Skeletal muscle tissue (tissue), 4 donors: Measurements from ENCODE around the gene CTRB1. TPM values are rescaled to one million over a fixed set of nuclear protein-coding genes. Genes with fewer than 3 reads are reported as not detected.
"Not testable (repeated sequence)": the region's sequence is repeated elsewhere in the genome, so short reads cannot be mapped to it uniquely, and the experiment has no call there.

Source experiments
- H3K27ac ChIP-seq: one replicate; pipeline ENCODE4 v1.7.0; 2013; ENCODE audit warnings: mild to moderate bottlenecking, low read depth, low read length, inconsistent platforms
- H3K27me3 ChIP-seq, 3 donors: one replicate each; pipeline ENCODE4 v1.7.0; 2013; ENCODE audit warnings: low read length in 3 of 3; ENCODE audit not compliant: control insufficient read depth in 3 of 3, insufficient read depth in 3 of 3
- H3K36me3 ChIP-seq, 3 donors: one replicate each; pipeline ENCODE4 v1.7.0; 2013; ENCODE audit warnings: low read length in 3 of 3; ENCODE audit not compliant: control insufficient read depth in 3 of 3, insufficient read depth in 3 of 3
- H3K4me1 ChIP-seq, 3 donors: one replicate each; pipeline ENCODE4 v1.7.0; 2013; ENCODE audit warnings: low read length in 3 of 3, mild to moderate bottlenecking in 3 of 3; ENCODE audit not compliant: control insufficient read depth in 3 of 3, insufficient read depth in 3 of 3
- H3K4me3 ChIP-seq, 3 donors: one replicate each; pipeline ENCODE4 v1.7.0; 2013; ENCODE audit warnings: low read length in 3 of 3
- H3K9ac ChIP-seq, 3 donors: one replicate each; pipeline ENCODE4 v1.7.0; 2013; ENCODE audit warnings: low read length in 3 of 3, mild to moderate bottlenecking in 3 of 3, moderate library complexity in 2 of 3, low read depth in 1 of 3
- H3K9me3 ChIP-seq, 3 donors: one replicate each; pipeline ENCODE4 v1.7.0; 2013; ENCODE audit warnings: low read length in 3 of 3; ENCODE audit not compliant: control insufficient read depth in 3 of 3
- total RNA-seq: library from RNA; depleted of rRNA; stranded (reverse); fragments of >200 nt; gene quantifications from one replicate; pipeline ENCODE4 v1.2.3, GENCODE V29; 2014
- donor health status: Osteomylitis.

CTRB1 gene
- total RNA-seq, 1 donor from 2014 or later, result not detected

DNA sequence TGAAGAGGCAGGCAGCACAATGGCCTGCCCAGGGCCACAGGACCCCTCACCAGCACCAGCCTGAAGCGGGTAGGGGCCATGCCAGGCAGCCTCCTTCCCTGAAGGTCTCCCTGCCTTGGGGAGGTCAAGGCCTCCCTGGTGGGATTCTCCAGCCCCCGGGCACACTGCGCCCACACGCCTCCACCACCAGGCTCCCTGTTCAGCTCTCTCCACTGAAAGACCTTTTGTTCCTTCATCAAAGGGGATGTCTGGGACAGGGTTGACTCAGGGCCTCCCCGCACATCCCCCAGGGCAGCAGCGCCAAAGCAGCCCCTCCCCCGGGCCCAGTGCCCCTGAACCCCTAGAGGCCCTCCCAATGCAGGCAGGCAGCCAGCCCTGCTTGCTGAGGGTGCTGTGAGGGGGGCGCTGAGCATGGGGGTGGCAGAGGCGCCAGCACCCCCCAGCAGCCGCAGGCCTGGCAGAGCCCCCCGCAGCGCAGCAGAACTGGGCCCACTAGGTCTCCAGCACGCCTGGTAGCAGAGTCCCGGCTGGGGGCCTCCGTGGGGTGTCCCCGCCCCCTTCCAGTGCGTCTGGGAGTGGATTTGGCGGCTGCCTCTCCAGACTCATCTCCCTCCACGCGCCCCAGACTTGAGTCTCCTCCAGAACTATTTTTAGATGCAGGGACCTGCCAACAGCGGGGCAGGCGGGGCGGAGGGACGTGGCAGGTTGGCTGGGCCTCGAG lies 19.5 kb downstream of the CTRB1 start:
- H3K27me3 ChIP-seq, result peaks cover 0 to 2% (median 0%) of the 10 kb centered on the region in 3 donors
- H3K27ac ChIP-seq, result peak overlapping the region; percentile 93
- H3K9me3 ChIP-seq, result no peaks in the 10 kb centered on the region
- peak overlapping the region; percentile 18 to 56 (median 23) for H3K4me3 ChIP-seq
- peaks cover 47 to 79% (median 64%) of the 10 kb centered on the region in 3 donors for H3K4me1 ChIP-seq
- H3K9ac ChIP-seq, result peak overlapping the region; percentile 20 to 83 (median 70)
- peaks cover 45 to 51% (median 50%) of the 10 kb centered on the region in 3 donors for H3K36me3 ChIP-seq

DNA sequence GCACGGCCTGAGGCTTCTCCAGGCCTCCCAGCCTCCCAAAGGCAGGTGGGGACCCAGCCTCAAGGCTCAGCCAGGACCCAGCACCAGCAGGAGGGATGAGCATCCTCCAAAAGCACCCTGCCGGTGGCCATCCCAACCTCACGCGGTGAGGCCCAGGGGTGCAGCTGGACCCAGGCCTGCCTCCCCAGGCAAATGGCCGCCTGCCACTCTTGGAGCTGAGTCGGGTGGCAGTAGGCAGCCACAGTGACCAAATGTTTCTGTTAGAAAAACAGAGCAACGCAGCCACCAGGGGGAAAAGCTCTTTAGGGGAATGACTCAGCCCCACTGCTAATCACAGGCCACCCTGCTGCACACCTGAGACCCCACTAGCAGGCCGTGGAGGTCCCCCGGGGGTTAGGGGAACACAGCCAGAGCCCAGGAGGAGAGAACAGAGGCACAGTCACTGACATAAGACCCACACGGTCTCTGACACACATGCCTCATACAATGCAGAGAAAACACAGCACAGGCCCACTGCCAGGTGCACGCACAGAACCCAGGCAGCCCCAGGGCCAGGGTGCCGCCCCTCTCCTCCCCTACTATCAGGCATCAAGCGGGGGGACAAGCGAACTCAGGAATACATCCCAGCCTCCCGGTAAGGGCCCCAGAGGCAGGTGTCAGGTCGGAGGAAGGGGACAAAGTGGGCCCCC lies 20.2 kb downstream of the CTRB1 start:
- H3K9me3 ChIP-seq, result no peaks in the 10 kb centered on the region
- H3K9ac ChIP-seq, result peak overlapping the region; percentile 65 to 79 (median 70)
- H3K4me3 ChIP-seq, result peak overlapping the region in 2 of 3 donors; percentile 18 to 49
- H3K27ac ChIP-seq, result peak overlapping the region; percentile 93
- H3K36me3 ChIP-seq, result peaks cover 44 to 46% (median 46%) of the 10 kb centered on the region in 3 donors
- H3K4me1 ChIP-seq, result peaks cover 54 to 79% (median 64%) of the 10 kb centered on the region in 3 donors
- peaks cover 0 to 2% (median 0%) of the 10 kb centered on the region in 3 donors for H3K27me3 ChIP-seq

DNA sequence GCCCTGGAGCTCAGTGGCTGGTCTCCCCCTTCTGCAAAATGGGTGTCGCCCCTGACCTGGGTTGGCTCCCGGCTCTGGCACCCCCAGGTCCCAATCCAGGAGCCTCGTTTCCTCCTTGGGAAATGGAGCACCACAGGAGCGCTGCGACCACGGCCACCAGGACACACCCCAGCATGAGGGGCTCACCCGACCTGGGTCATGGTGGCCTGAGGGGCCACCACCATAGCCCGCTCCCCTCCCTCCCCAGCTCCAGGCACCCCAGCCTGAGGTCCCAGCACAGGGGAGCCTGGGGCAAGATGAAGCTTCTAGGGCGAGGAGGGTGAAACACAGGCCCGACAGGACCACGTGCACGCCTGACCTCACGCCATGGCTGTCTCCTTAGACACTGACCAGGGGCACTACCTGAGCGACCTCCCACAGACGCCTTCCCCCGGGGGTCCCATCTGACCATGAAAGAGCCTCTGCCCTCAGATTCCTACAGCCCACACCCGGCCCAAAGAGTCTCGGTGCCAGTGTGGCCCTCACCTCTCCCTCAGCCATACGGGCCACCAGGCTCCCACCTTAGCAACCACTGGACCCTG lies 20.8 kb downstream of the CTRB1 start:
- H3K9ac ChIP-seq, result peak overlapping the region; percentile 66 to 79 (median 70)
- H3K9me3 ChIP-seq, result no peaks in the 10 kb centered on the region
- peaks cover 54 to 79% (median 64%) of the 10 kb centered on the region in 3 donors for H3K4me1 ChIP-seq
- peaks cover 39 to 44% (median 41%) of the 10 kb centered on the region in 3 donors for H3K36me3 ChIP-seq
- peaks cover 0 to 2% (median 0%) of the 10 kb centered on the region in 3 donors for H3K27me3 ChIP-seq
- no peak overlapping the region for H3K4me3 ChIP-seq
- peak overlapping the region; percentile 93 for H3K27ac ChIP-seq

DNA sequence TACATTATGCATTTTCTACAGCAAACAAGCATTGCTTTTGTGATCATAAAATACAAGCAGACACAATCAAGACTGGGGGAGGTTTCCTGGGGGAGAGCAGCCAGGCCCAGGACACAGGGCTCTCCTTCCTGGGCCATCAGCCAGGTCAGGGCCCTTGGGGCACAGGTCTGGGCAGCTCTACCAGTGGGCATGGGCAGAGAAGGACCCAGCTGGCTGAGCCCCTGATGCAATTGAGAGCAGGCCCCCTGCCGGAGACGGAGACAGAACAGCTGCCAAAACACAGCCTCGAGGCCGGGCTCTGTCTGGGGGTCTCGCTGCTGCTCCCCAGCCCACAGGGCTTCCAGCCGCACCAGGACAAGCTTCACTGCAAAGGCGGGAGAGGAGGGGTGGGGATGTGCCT lies 21.8 kb downstream of the CTRB1 start:
- Histone ChIP-seq H3K4me1 (peaks cover 60 to 84% (median 70%) of the 10 kb centered on the region in 3 donors), H3K9ac (peak overlapping the region in 1 of 3 donors; percentile 40), H3K36me3 (peaks cover 30 to 38% (median 32%) of the 10 kb centered on the region in 3 donors)
- not testable (repeated sequence) for H3K9me3 ChIP-seq, H3K27ac ChIP-seq, H3K4me3 ChIP-seq, H3K27me3 ChIP-seq

DNA sequence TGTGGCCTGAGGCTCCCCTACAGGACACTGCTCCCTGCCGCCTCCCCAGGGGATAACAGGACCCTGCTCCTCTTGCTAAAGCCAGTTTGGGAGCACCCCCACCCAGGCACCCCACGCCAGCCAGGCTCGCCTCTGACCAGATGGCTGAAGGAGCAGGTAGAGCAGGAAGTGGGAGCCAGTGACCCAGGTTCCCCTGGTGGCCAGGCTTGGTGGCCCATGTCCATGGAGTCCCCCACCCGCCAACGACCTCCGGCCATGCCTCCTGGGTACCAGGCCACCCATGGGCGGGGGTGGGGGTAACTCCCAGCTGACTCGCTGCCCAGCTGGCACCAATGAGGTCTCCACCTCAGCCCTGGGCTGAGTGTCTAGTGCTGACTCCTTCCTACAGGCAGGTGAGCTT lies 22.6 kb downstream of the CTRB1 start:
- H3K27me3 ChIP-seq, result peaks cover 0 to 2% (median 0%) of the 10 kb centered on the region in 3 donors
- H3K27ac ChIP-seq, result no peak overlapping the region
- H3K4me3 ChIP-seq, result no peak overlapping the region
- no peaks in the 10 kb centered on the region for H3K9me3 ChIP-seq
- H3K36me3 ChIP-seq, result peaks cover 23 to 33% (median 26%) of the 10 kb centered on the region in 3 donors
- H3K9ac ChIP-seq, result peak overlapping the region in 1 of 3 donors; percentile 25
- peaks cover 68 to 92% (median 78%) of the 10 kb centered on the region in 3 donors for H3K4me1 ChIP-seq

DNA sequence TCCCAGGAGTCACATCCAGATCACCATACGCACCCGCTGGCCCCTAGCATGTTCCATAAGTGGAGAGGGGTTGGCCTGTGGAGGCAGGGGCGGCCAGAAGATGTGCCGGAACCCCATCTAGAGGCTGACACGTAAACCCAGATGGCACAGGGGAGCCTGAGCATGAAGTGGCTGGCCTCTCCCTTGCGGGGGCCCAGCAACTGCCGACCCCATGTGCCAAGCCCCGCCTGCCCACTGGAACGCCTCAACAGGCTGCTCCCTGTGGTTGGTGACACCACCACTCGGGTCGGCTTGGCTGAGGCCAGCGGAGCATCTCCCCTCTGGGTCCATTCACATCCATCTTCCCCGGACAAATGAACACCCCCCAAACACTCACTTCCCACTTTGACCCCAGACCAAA lies 23.2 kb downstream of the CTRB1 start:
- H3K4me1 ChIP-seq, result peaks cover 73 to 95% (median 83%) of the 10 kb centered on the region in 3 donors
- H3K27ac ChIP-seq, result no peak overlapping the region

DNA sequence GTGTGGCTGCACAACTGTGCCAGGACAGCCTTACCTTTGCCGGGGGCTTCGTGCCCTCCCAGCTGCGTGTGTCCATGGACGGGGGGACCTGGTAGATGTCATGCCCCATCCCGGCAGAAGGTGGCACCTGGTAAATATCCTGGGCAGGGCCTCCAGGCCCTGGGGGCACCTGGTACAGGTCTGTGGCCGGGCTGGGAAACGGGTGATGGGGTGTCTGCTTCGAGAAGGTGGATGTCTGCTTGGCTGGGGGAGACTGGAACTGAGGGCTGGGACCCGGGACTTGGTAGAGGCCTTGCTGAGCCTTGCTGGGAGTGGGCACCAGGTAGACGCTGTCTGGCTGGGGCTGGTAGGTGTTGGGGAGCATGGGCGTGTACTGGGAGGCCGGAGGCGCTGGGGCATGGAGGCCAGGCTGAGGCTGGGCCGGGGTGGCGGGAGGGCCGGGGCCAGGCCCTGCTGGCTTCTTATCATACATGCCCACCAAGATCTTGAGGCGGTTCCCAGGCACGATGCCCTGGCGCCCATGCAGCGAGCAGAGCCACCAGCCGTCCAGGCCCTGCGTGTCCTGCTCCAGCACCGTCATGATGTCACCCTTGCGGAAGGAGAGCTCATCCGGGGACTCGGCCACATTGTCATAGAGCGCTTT lies 23.8 kb downstream of the CTRB1 start:
- H3K27ac ChIP-seq, H3K27me3 ChIP-seq, H3K9me3 ChIP-seq, H3K4me3 ChIP-seq: not testable (repeated sequence)
- H3K9ac ChIP-seq, result peak overlapping the region in 2 of 3 donors; percentile 33 to 79
- H3K36me3 ChIP-seq, result peaks cover 22 to 28% (median 22%) of the 10 kb centered on the region in 3 donors
- peaks cover 76 to 95% (median 83%) of the 10 kb centered on the region in 3 donors for H3K4me1 ChIP-seq

More for the DNA sequence above, 23.2 kb downstream of the CTRB1 start:
- H3K27me3 ChIP-seq, result no peaks in the 10 kb centered on the region
- no peaks in the 10 kb centered on the region for H3K9me3 ChIP-seq
- no peak overlapping the region for H3K4me3 ChIP-seq
- H3K9ac ChIP-seq, result peak overlapping the region in 1 of 3 donors; percentile 25
- peaks cover 22 to 31% (median 22%) of the 10 kb centered on the region in 3 donors for H3K36me3 ChIP-seq

DNA sequence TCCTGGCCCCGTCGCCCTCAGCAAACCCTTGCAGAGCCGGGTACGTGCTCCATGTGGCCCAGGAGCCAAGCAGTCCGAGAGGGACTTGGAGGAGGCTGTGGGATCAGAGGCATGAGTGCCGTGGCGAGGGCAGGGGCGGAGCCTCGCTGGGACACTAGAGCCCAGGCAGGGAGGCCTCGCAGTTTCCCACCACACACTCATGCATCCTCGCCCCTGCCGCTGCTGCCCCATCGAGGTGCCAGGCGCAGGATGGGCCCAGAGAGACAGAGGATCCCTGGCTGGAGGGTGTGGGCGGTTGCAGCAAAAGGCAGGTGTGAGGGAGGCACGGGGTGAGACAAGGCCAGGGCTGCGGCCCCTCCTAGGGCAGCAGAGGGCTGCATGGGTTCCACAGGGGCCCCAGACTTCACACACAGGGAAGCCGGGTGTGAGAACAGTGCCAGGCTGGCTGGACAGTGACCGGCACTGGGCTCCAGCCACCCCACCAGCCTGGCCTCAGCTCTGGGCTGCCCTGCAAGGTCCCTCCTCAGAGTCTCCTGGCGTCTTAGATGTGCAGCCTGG lies 25.0 kb downstream of the CTRB1 start:
- H3K27me3 ChIP-seq, result no peaks in the 10 kb centered on the region

DNA sequence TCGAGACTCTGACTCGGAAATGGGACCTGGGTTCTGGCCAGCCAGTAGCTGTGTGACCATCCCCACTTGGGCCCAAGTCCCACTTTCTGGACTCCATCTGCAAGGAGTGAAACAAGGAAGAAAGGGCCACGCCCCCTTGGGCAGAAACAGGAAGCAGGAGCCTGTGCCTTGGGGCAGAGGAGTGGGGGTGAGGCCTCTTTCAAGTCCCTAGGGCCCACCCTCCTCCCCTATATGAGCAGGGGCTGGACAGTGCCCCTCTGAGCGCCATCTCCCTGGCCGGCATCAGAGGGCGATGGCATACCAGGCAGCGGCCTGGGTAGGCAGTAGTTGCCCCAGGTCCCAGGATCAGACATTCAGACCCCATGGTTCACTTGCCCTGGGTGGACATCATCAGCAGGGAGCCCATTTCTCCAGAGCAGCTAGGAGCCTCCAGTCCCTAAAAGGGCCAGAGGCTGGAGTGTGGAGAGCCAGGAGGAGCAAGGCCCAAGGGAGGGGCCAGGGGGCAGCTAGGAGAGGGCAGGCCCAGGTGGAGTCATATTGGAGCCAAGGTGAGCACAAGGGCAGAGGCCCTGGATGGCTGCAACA lies 25.5 kb downstream of the CTRB1 start:
- H3K36me3 ChIP-seq, result peaks cover 22 to 27% (median 22%) of the 10 kb centered on the region in 3 donors
- H3K4me3 ChIP-seq, result no peak overlapping the region

More for the DNA sequence above, 25.0 kb downstream of the CTRB1 start:
- Histone ChIP-seq H3K27ac (peak overlapping the region; percentile 96), H3K9me3 (no peaks in the 10 kb centered on the region), H3K36me3 (peaks cover 22 to 27% (median 22%) of the 10 kb centered on the region in 3 donors), H3K4me3 (peak overlapping the region in 1 of 3 donors; percentile 21), H3K4me1 (peaks cover 78 to 95% (median 84%) of the 10 kb centered on the region in 3 donors), H3K9ac (peak overlapping the region in 2 of 3 donors; percentile 79 to 92)

More for the DNA sequence above, 25.5 kb downstream of the CTRB1 start:
- H3K9me3 ChIP-seq, result no peaks in the 10 kb centered on the region
- no peaks in the 10 kb centered on the region for H3K27me3 ChIP-seq
- peak overlapping the region; percentile 61 to 92 (median 79) for H3K9ac ChIP-seq
- peak overlapping the region; percentile 96 for H3K27ac ChIP-seq
- peaks cover 78 to 95% (median 84%) of the 10 kb centered on the region in 3 donors for H3K4me1 ChIP-seq
